Measurements from ENCODE around the gene IL1F10. TPM values are rescaled to one million over a fixed set of nuclear protein-coding genes. Genes with fewer than 3 reads are reported as not detected.

IL1F10 gene
- total RNA-seq, 1 donor from 2014 or later = not detected

DNA sequence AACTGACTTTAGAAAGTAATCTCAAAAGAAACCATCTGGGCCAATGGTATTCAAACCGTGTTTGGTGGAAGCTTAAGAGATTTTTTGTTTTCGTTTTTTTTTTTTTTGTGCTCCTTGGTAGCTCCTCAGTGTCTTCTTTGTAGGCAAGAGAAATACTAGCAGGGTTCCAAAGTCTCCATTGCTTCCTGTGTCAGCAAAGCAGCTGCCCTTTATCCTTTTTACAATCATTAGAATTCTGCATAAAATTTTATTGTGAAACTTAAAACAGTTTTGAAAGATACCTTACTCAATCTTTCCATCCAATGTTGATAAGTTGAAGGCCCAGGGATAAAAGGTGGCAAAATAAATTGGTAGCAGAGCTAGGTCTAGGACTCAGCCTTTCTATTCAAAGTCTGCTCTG, 479 bp downstream of the IL1F10 start:
- H3K27ac Mint-ChIP-seq (ENCODE audit: unreplicated experiment) = no peak overlapping the region
- no peaks in the 10 kb centered on the region for H3K36me3 Mint-ChIP-seq (ENCODE audit: low read depth, unreplicated experiment)
- no peaks in the 10 kb centered on the region for H3K4me1 Mint-ChIP-seq (ENCODE audit: unreplicated experiment)
- H3K27me3 Mint-ChIP-seq (ENCODE audit: unreplicated experiment) = peaks cover 1% of the 10 kb centered on the region
- H3K9me3 Mint-ChIP-seq (ENCODE audit: unreplicated experiment) = no peaks in the 10 kb centered on the region
- DNase-seq (ENCODE audit: low spot score) = no peak
- H3K4me3 Mint-ChIP-seq (ENCODE audit: unreplicated experiment) = no peak overlapping the region
- TF ChIP-seq, protein P1, sequence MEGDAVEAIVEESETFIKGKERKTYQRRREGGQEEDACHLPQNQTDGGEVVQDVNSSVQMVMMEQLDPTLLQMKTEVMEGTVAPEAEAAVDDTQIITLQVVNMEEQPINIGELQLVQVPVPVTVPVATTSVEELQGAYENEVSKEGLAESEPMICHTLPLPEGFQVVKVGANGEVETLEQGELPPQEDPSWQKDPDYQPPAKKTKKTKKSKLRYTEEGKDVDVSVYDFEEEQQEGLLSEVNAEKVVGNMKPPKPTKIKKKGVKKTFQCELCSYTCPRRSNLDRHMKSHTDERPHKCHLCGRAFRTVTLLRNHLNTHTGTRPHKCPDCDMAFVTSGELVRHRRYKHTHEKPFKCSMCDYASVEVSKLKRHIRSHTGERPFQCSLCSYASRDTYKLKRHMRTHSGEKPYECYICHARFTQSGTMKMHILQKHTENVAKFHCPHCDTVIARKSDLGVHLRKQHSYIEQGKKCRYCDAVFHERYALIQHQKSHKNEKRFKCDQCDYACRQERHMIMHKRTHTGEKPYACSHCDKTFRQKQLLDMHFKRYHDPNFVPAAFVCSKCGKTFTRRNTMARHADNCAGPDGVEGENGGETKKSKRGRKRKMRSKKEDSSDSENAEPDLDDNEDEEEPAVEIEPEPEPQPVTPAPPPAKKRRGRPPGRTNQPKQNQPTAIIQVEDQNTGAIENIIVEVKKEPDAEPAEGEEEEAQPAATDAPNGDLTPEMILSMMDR (IDR thresholded peaks at IDR 0.05; ENCODE audit: unreplicated experiment) = no peak

GRCh38 chr2:113068706-113069485, 1.1 kb downstream of the IL1F10 start:
- Mint-ChIP-seq H3K4me3 (ENCODE audit: unreplicated experiment) (no peak overlapping the region), H3K27me3 (ENCODE audit: unreplicated experiment) (peaks cover 1% of the 10 kb centered on the region), H3K4me1 (ENCODE audit: unreplicated experiment) (no peaks in the 10 kb centered on the region), H3K36me3 (ENCODE audit: low read depth, unreplicated experiment) (no peaks in the 10 kb centered on the region), H3K9me3 (ENCODE audit: unreplicated experiment) (no peaks in the 10 kb centered on the region), H3K27ac (ENCODE audit: unreplicated experiment) (no peak overlapping the region)
- TF ChIP-seq, protein P1 (IDR thresholded peaks at IDR 0.05; ENCODE audit: unreplicated experiment) = no peak
- DNase-seq (ENCODE audit: low spot score) = no peak

DNA sequence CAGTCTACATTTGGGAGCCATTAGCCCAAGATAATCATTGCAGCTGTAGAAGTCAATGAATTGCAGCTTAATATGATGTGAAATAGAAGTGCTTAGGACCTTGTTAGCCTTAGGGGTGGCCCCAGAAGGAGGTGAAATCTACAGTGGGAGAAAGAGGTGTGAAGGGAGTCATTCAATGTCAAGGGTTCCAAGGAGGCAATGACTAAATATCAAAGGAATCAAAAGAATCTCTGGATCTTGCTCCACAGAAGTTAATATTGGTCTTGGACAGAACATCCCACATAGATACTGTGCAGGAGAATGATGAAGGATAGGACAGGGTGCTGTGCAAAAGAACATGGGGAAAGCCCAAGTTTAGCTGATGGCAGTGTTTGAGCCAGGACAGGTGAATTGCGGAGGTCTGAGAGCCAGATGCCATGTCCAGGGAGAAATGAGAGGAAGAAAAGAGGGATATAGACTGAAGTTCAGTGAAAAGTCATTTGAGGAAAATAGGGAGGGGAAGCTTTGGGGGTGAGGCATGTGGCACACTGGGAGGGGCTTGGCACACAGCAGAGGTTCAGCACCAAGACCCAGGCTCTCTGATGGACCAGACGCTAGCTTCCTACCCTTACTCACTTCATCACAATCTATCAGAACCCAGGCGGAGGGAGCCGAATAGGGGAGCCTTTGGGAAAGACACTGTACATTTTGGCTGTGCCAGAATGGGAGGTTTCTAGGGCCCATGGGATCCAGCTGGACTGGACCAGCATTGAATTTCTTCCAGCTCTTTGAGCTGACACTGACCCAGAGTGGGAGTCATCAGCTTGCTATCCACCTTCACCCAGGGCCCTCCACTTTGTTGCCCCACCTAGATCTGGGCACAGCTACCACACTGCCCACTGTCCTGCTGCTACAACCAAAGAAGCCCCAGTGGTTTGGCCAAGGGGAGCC, 2.2 kb downstream of the IL1F10 start:
- H3K27ac Mint-ChIP-seq (ENCODE audit: unreplicated experiment) = no peak overlapping the region
- no peak overlapping the region for H3K4me3 Mint-ChIP-seq (ENCODE audit: unreplicated experiment)
- no peaks in the 10 kb centered on the region for H3K4me1 Mint-ChIP-seq (ENCODE audit: unreplicated experiment)
- H3K27me3 Mint-ChIP-seq (ENCODE audit: unreplicated experiment) = peaks cover 1% of the 10 kb centered on the region
- H3K36me3 Mint-ChIP-seq (ENCODE audit: low read depth, unreplicated experiment) = no peaks in the 10 kb centered on the region
- no peaks in the 10 kb centered on the region for H3K9me3 Mint-ChIP-seq (ENCODE audit: unreplicated experiment)
- TF ChIP-seq, protein P1 (IDR thresholded peaks at IDR 0.05; ENCODE audit: unreplicated experiment) = no peak
- no peak for DNase-seq (ENCODE audit: low spot score)

DNA sequence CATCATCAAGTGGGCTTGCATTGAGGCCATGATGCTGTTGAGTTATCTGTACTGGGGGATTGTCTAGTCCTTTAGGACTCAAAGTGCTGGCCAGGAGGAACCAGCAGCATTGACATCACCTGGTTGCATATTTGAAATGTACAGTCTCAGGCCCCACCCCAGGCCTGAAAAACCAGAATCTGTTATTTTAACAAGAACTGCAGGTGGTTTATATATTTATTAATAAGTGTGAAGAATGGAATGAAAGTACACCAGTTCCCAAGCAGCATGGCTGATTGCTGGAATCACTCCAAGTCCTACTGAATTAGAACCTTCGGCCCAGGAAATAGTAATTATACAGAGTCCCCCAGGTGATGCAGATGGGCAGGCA, 2.8 kb downstream of the IL1F10 start:
- peaks cover 1% of the 10 kb centered on the region for H3K27me3 Mint-ChIP-seq (ENCODE audit: unreplicated experiment)
- H3K4me3 Mint-ChIP-seq (ENCODE audit: unreplicated experiment) = no peak overlapping the region
- DNase-seq (ENCODE audit: low spot score) = no peak
- H3K4me1 Mint-ChIP-seq (ENCODE audit: unreplicated experiment) = no peaks in the 10 kb centered on the region
- H3K36me3 Mint-ChIP-seq (ENCODE audit: low read depth, unreplicated experiment) = no peaks in the 10 kb centered on the region
- TF ChIP-seq, protein P1 (IDR thresholded peaks at IDR 0.05; ENCODE audit: unreplicated experiment) = no peak
- H3K9me3 Mint-ChIP-seq (ENCODE audit: unreplicated experiment) = no peaks in the 10 kb centered on the region
- H3K27ac Mint-ChIP-seq (ENCODE audit: unreplicated experiment) = no peak overlapping the region

Measured in endothelial cell (in vitro differentiated cells).